Trophoblast cell (in vitro differentiated cells and primary cell): Measurements from ENCODE around the gene USH2A.

ENCODE experiments used
- DNase-seq, 2 donors: peaks; one replicate each; pipeline ENCODE4 v3.0.0-alpha.2; 2016
- H2AFZ ChIP-seq: 2 replicates; pipeline ENCODE4 v1.6.1; 2013; ENCODE audit warnings: low read length, moderate library complexity, mild to moderate bottlenecking; ENCODE audit not compliant: insufficient read depth, poor library complexity
- H2AK5ac ChIP-seq: 2 replicates; pipeline ENCODE4 v1.6.1; 2013; ENCODE audit warnings: mild to moderate bottlenecking, low read length
- H2BK120ac ChIP-seq: 2 replicates; pipeline ENCODE4 v1.6.1; 2013; ENCODE audit warnings: low read length, mild to moderate bottlenecking, moderate library complexity; ENCODE audit not compliant: insufficient read depth, poor library complexity
- H2BK12ac ChIP-seq: 2 replicates; pipeline ENCODE4 v1.6.1; 2013; ENCODE audit warnings: mild to moderate bottlenecking, low read length, moderate library complexity
- H2BK5ac ChIP-seq: 2 replicates; pipeline ENCODE4 v1.6.1; 2013; ENCODE audit warnings: low read length, low read depth, moderate library complexity, mild to moderate bottlenecking; ENCODE audit not compliant: poor library complexity
- H3K14ac ChIP-seq: 2 replicates; pipeline ENCODE4 v1.6.1; 2013; ENCODE audit warnings: mild to moderate bottlenecking, low read length
- H3K18ac ChIP-seq: 2 replicates; pipeline ENCODE4 v1.6.1; 2013; ENCODE audit warnings: mild to moderate bottlenecking, low read length
- H3K23ac ChIP-seq: 2 replicates; pipeline ENCODE4 v1.6.1; 2013; ENCODE audit warnings: low read length
- H3K27ac ChIP-seq: 2 replicates; pipeline ENCODE4 v1.5.1; 2013; ENCODE audit warnings: low read depth, mild to moderate bottlenecking, inconsistent platforms, low read length, moderate library complexity
- H3K27me3 ChIP-seq: 2 replicates; pipeline ENCODE4 v1.6.1; 2013; ENCODE audit warnings: inconsistent platforms, mild to moderate bottlenecking, low read length, moderate library complexity; ENCODE audit not compliant: insufficient read depth
- H3K36me3 ChIP-seq, 2 experiments: 1 replicate in 1 of 2; 2 replicates in 1 of 2; pipeline ENCODE4 v1.6.1; 2013; ENCODE audit warnings: low read length in 2 of 2, mild to moderate bottlenecking in 2 of 2, moderate library complexity in 1 of 2; ENCODE audit not compliant: insufficient read depth in 2 of 2, control insufficient read depth in 1 of 2
- H3K4ac ChIP-seq: 2 replicates; pipeline ENCODE4 v1.6.1; 2013; ENCODE audit warnings: low read depth, mild to moderate bottlenecking, low read length, moderate library complexity
- H3K4me1 ChIP-seq, 2 experiments: 1 replicate in 1 of 2; 2 replicates in 1 of 2; pipeline ENCODE4 v1.6.1; 2013; ENCODE audit warnings: low read length in 2 of 2, mild to moderate bottlenecking in 2 of 2, moderate library complexity in 1 of 2; ENCODE audit not compliant: insufficient read depth in 2 of 2, control insufficient read depth in 1 of 2
- H3K4me2 ChIP-seq: 2 replicates; pipeline ENCODE4 v1.6.1; 2013; ENCODE audit warnings: inconsistent platforms, mild to moderate bottlenecking, low read length, moderate library complexity
- H3K4me3 ChIP-seq: 2 replicates; pipeline ENCODE4 v1.5.1; 2013; ENCODE audit warnings: mild to moderate bottlenecking, low read depth, low read length, inconsistent platforms
- H3K79me1 ChIP-seq: one replicate; pipeline ENCODE4 v1.6.1; 2013; ENCODE audit warnings: low read length
- H3K79me2 ChIP-seq: 2 replicates; pipeline ENCODE4 v1.6.1; 2013; ENCODE audit warnings: low read length, mild to moderate bottlenecking; ENCODE audit not compliant: control insufficient read depth, insufficient read depth, poor library complexity
- H3K9ac ChIP-seq: 2 replicates; pipeline ENCODE4 v1.6.1; 2013; ENCODE audit warnings: mild to moderate bottlenecking, low read length
- H3K9me3 ChIP-seq: 2 replicates; pipeline ENCODE4 v1.6.1; 2013; ENCODE audit warnings: low read depth, mild to moderate bottlenecking, control low read depth, inconsistent platforms, low read length; ENCODE audit not compliant: insufficient read depth
- H4K12ac ChIP-seq: 2 replicates; pipeline ENCODE4 v1.6.1; 2013; ENCODE audit warnings: low read depth, mild to moderate bottlenecking, low read length, moderate library complexity
- H4K8ac ChIP-seq: 2 replicates; pipeline ENCODE4 v1.6.1; 2013; ENCODE audit warnings: low read depth, mild to moderate bottlenecking, low read length, moderate library complexity
- H4K91ac ChIP-seq: one replicate; pipeline ENCODE4 v1.6.1; 2013; ENCODE audit warnings: low read depth, mild to moderate bottlenecking, low read length, moderate library complexity
- WGBS: extraction: QIAGEN DNeasy Blood & Tissue Kit; methylation state at CpG from one replicate; pipeline ENCODE4 v1.1.7; 2013; ENCODE audit warnings: missing lambda C conversion rate; ENCODE audit not compliant: insufficient read length, insufficient coverage; ENCODE audit errors: extremely low coverage; 5-methylcytosine and 5-hydroxymethylcytosine counted together

USH2A gene

GRCh38 chr1:215797859-215798258 lies 625.4 kb downstream of the USH2A start:
- H4K91ac ChIP-seq = no peak overlapping the region
- H2BK12ac ChIP-seq = no peak overlapping the region
- no peak overlapping the region for H3K4ac ChIP-seq
- no peak overlapping the region for H3K14ac ChIP-seq
- DNase-seq = no peak
- no peak overlapping the region for H3K27ac ChIP-seq
- no peak overlapping the region for H3K4me3 ChIP-seq
- H3K79me1 ChIP-seq = no peaks in the 10 kb centered on the region
- no peak overlapping the region for H4K12ac ChIP-seq
- H3K18ac ChIP-seq = no peak overlapping the region
- no peak overlapping the region for H2BK120ac ChIP-seq
- H3K27me3 ChIP-seq = no peaks in the 10 kb centered on the region
- no peak overlapping the region for H3K23ac ChIP-seq
- H3K4me2 ChIP-seq = no peak overlapping the region
- H4K8ac ChIP-seq = no peak overlapping the region
- no peak overlapping the region for H3K9ac ChIP-seq
- H3K36me3 ChIP-seq = no peaks in the 10 kb centered on the region
- H3K9me3 ChIP-seq = no peaks in the 10 kb centered on the region
- no peaks in the 10 kb centered on the region for H3K79me2 ChIP-seq
- H3K4me1 ChIP-seq = no peaks in the 10 kb centered on the region
- H2AFZ ChIP-seq = no peak overlapping the region
- no peak overlapping the region for H2AK5ac ChIP-seq
- no peak overlapping the region for H2BK5ac ChIP-seq

GRCh38 chr1:215794156-215794555 lies 629.1 kb downstream of the USH2A start:
- Histone ChIP-seq H4K12ac (no peak overlapping the region), H2BK12ac (no peak overlapping the region), H2AK5ac (no peak overlapping the region), H3K79me1 (no peaks in the 10 kb centered on the region), H3K23ac (no peak overlapping the region), H3K79me2 (no peaks in the 10 kb centered on the region), H3K18ac (no peak overlapping the region), H3K4me1 (no peaks in the 10 kb centered on the region), H2BK5ac (no peak overlapping the region), H3K27ac (no peak overlapping the region), H3K36me3 (no peaks in the 10 kb centered on the region), H3K9me3 (no peaks in the 10 kb centered on the region), H3K4me2 (no peak overlapping the region), H3K27me3 (no peaks in the 10 kb centered on the region), H3K14ac (no peak overlapping the region), H3K4me3 (no peak overlapping the region), H4K91ac (no peak overlapping the region), H2BK120ac (no peak overlapping the region), H2AFZ (no peak overlapping the region), H3K9ac (no peak overlapping the region), H3K4ac (no peak overlapping the region), H4K8ac (no peak overlapping the region)
- no peak for DNase-seq
- WGBS = no CpG with 5 or more reads among the region's 6 CpGs

GRCh38 chr1:215793180-215793579 lies 630.1 kb downstream of the USH2A start:
- H2BK120ac ChIP-seq = no peak overlapping the region
- no peak overlapping the region for H3K27ac ChIP-seq

GRCh38 chr1:215792446-215792845 lies 630.8 kb downstream of the USH2A start:
- H4K8ac ChIP-seq = no peak overlapping the region
- no peaks in the 10 kb centered on the region for H3K4me1 ChIP-seq
- no peak overlapping the region for H3K18ac ChIP-seq
- H3K4me2 ChIP-seq = no peak overlapping the region
- H3K23ac ChIP-seq = no peak overlapping the region
- H2BK12ac ChIP-seq = no peak overlapping the region
- no peak overlapping the region for H3K9ac ChIP-seq
- no peak overlapping the region for H3K14ac ChIP-seq
- no CpG with 5 or more reads among the region's 8 CpGs for WGBS
- no peak overlapping the region for H2BK5ac ChIP-seq
- H3K27me3 ChIP-seq = no peaks in the 10 kb centered on the region
- H2AK5ac ChIP-seq = no peak overlapping the region
- H3K9me3 ChIP-seq = no peaks in the 10 kb centered on the region
- no peaks in the 10 kb centered on the region for H3K79me2 ChIP-seq
- H4K12ac ChIP-seq = no peak overlapping the region
- H3K27ac ChIP-seq = no peak overlapping the region
- no peak overlapping the region for H4K91ac ChIP-seq
- H3K79me1 ChIP-seq = no peaks in the 10 kb centered on the region
- H2BK120ac ChIP-seq = no peak overlapping the region
- H3K4me3 ChIP-seq = no peak overlapping the region
- no peaks in the 10 kb centered on the region for H3K36me3 ChIP-seq
- DNase-seq = no peak
- no peak overlapping the region for H3K4ac ChIP-seq
- no peak overlapping the region for H2AFZ ChIP-seq

More at GRCh38 chr1:215793180-215793579, 630.1 kb downstream of the USH2A start:
- H3K79me1 ChIP-seq = no peaks in the 10 kb centered on the region
- H3K23ac ChIP-seq = no peak overlapping the region
- no peak overlapping the region for H3K4me2 ChIP-seq
- H3K9ac ChIP-seq = no peak overlapping the region
- no peaks in the 10 kb centered on the region for H3K36me3 ChIP-seq
- no peak overlapping the region for H2BK5ac ChIP-seq
- H3K4ac ChIP-seq = no peak overlapping the region
- no peak overlapping the region for H4K8ac ChIP-seq
- H2BK12ac ChIP-seq = no peak overlapping the region
- no peak overlapping the region for H3K4me3 ChIP-seq
- H4K12ac ChIP-seq = no peak overlapping the region
- H3K18ac ChIP-seq = no peak overlapping the region
- H3K4me1 ChIP-seq = no peaks in the 10 kb centered on the region
- peak in 1 of 2 donors; percentile 24 for DNase-seq
- no peak overlapping the region for H3K14ac ChIP-seq
- H2AK5ac ChIP-seq = no peak overlapping the region
- no peak overlapping the region for H2AFZ ChIP-seq
- no peaks in the 10 kb centered on the region for H3K27me3 ChIP-seq
- H3K79me2 ChIP-seq = no peaks in the 10 kb centered on the region
- H4K91ac ChIP-seq = no peak overlapping the region
- no peaks in the 10 kb centered on the region for H3K9me3 ChIP-seq

- H3K18ac ChIP-seq = no peak overlapping the region
- no peaks in the 10 kb centered on the region for H3K9me3 ChIP-seq
- H3K9ac ChIP-seq = no peak overlapping the region
- no CpG with 5 or more reads among the region's 3 CpGs for WGBS
- no peak overlapping the region for H2AK5ac ChIP-seq
- H2BK12ac ChIP-seq = no peak overlapping the region
- H2BK120ac ChIP-seq = no peak overlapping the region
- no peaks in the 10 kb centered on the region for H3K27me3 ChIP-seq
- H4K91ac ChIP-seq = no peak overlapping the region
- H2AFZ ChIP-seq = no peak overlapping the region
- H3K36me3 ChIP-seq = no peaks in the 10 kb centered on the region
- no peaks in the 10 kb centered on the region for H3K79me2 ChIP-seq
- H4K8ac ChIP-seq = no peak overlapping the region
- no peak overlapping the region for H3K14ac ChIP-seq
- no peak overlapping the region for H3K23ac ChIP-seq
- H3K4ac ChIP-seq = no peak overlapping the region
- no peak overlapping the region for H3K4me3 ChIP-seq
- H2BK5ac ChIP-seq = no peak overlapping the region
- no peak for DNase-seq
- no peak overlapping the region for H3K27ac ChIP-seq
- H3K4me2 ChIP-seq = no peak overlapping the region
- H4K12ac ChIP-seq = no peak overlapping the region
- no peaks in the 10 kb centered on the region for H3K4me1 ChIP-seq
- H3K79me1 ChIP-seq = no peaks in the 10 kb centered on the region
Measured at GRCh38 chr1:215789981-215790380, 633.3 kb downstream of the USH2A start.
